ENCODE measurements around the gene GRB10.

DNA sequence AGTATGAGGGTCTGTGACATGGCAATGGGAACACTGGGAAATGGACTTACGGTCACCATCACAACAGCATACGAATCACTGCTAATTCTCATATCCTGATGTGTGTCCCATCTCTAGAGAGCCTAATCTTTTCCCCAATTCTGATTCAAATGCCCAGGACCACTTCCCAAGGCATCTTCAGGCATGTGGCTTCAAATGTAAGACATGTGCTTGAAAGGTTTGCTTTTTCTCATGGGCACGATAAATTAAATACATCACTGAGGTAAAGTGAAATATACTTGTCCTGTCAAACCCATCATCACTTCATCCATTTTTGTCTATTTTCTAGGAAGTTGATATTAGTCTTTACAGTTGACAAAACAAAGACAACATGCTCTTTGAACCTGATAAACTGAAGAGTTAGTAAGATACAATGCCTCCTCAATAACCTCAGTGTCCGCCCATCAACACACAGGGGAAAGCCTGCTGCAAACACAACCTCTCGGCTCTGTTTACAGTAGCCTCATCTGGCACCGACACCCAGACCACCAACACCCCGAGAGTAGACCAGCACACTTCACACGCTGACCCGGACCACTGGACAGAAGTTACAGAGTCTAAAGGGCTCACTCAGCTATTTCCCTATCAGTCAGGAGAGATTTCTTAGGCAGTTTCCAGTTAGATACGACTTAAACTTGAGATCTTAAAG lies 24.8 kb downstream of the GRB10 start:
- TF ChIP-seq, protein P1, sequence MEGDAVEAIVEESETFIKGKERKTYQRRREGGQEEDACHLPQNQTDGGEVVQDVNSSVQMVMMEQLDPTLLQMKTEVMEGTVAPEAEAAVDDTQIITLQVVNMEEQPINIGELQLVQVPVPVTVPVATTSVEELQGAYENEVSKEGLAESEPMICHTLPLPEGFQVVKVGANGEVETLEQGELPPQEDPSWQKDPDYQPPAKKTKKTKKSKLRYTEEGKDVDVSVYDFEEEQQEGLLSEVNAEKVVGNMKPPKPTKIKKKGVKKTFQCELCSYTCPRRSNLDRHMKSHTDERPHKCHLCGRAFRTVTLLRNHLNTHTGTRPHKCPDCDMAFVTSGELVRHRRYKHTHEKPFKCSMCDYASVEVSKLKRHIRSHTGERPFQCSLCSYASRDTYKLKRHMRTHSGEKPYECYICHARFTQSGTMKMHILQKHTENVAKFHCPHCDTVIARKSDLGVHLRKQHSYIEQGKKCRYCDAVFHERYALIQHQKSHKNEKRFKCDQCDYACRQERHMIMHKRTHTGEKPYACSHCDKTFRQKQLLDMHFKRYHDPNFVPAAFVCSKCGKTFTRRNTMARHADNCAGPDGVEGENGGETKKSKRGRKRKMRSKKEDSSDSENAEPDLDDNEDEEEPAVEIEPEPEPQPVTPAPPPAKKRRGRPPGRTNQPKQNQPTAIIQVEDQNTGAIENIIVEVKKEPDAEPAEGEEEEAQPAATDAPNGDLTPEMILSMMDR (IDR thresholded peaks at IDR 0.05): no peak
- no peak for TF ChIP-seq POLR2A (IDR thresholded peaks at IDR 0.05)
- TF ChIP-seq POLR2AphosphoS5 (IDR thresholded peaks at IDR 0.05): no peak

All from breast epithelium (tissue), 3 donors.